ENCODE measurements around the gene CHST12. TPM values are rescaled to one million over a fixed set of nuclear protein-coding genes. Genes with fewer than 3 reads are reported as not detected.
"Not testable (repeated sequence)": the region's sequence is repeated elsewhere in the genome, so short reads cannot be mapped to it uniquely, and the experiment has no call there.

Gene CHST12
- total RNA-seq, 2 experiments from 2014 or later = 1.8 to 1.9 TPM

DNA sequence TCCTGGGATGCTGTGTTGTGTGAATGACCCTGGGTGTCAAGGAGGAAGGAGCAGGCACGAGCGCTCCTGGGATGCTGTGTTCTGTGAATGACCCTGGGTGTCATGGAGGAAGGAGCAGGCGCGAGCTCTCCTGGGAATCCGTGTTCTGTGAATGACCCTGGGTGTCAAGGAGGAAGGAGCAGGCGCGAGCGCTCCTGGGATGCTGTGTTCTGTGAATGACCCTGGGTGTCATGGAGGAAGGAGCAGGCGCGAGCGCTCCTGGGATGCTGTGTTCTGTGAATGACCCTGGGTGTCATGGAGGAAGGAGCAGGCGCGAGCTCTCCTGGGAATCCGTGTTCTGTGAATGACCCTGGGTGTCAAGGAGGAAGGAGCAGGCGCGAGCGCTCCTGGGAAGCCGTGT is 25.9 kb upstream of the CHST12 start:
- H3K9me3 Mint-ChIP-seq (ENCODE audit: low read depth); H3K27me3 Mint-ChIP-seq; intact Hi-C loops (cut with DNase I, micrococcal nuclease); POLR2A ChIA-PET; H3K4me3 Mint-ChIP-seq; DNase-seq; CTCF ChIA-PET; H3K4me1 Mint-ChIP-seq; H3K27ac Mint-ChIP-seq; ATAC-seq: not testable (repeated sequence)
- peaks cover 63% of the 10 kb centered on the region for H3K36me3 Mint-ChIP-seq (ENCODE audit: low read depth)

DNA sequence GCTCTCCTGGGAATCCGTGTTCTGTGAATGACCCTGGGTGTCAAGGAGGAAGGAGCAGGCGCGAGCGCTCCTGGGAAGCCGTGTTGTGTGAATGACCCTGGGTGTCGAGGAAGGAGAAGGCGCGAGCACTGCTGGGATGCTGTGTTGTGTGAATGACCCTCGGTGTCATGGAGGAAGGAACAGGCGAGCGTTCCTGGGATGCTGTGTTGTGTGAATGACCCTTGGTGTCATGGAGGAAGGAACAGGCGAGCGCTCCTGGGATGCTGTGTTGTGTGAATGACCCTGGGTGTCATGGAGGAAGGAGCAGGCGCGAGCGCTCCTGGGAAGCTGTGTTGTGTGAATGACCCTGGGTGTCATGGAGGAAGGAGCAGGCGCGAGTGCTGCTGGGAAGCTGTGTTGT is 25.3 kb upstream of the CHST12 start:
- ATAC-seq; H3K4me3 Mint-ChIP-seq; intact Hi-C loops (cut with DNase I, micrococcal nuclease); H3K4me1 Mint-ChIP-seq; H3K27me3 Mint-ChIP-seq; DNase-seq; CTCF ChIA-PET; H3K9me3 Mint-ChIP-seq (ENCODE audit: low read depth): not testable (repeated sequence)
- POLR2A ChIA-PET = interaction anchor here (1.4 kb wide), 1 partner anchor 8 kb away, joined by 4 read pairs; no protein-coding TSS in a partner anchor
- H3K27ac Mint-ChIP-seq = peak overlapping the region; percentile 25
- peaks cover 60% of the 10 kb centered on the region for H3K36me3 Mint-ChIP-seq (ENCODE audit: low read depth)

DNA sequence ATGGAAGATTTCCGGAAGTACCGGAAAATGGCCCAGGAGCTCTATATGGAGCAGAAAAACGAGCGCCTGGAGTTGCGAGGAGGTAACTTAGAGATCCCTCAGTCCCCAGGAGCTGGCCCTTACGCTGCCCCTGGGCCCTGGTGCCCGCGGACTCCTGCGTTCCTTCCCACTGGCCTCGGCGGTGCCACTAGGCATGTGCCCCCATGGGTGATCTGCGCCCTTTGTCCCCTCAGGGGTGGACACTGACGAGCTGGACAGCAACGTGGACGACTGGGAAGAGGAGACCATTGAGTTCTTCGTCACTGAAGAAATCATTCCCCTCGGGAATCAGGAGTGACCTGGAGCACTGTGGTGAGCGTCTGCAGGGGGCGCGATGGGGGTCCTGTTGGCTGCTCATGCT is 24.2 kb upstream of the CHST12 start:
- Mint-ChIP-seq H3K27me3 (no peaks in the 10 kb centered on the region), H3K27ac (no peak overlapping the region), H3K4me1 (peaks cover 3% of the 10 kb centered on the region), H3K9me3 (ENCODE audit: low read depth) (no peaks in the 10 kb centered on the region), H3K4me3 (no peak overlapping the region), H3K36me3 (ENCODE audit: low read depth) (peaks cover 58% of the 10 kb centered on the region)
- intact Hi-C loops (cut with DNase I, micrococcal nuclease) = no loop called here
- ATAC-seq (no peak), DNase-seq (no peak)
- ChIA-PET CTCF (interaction anchor here (0.7 kb wide), 1 partner anchor 23 kb away, joined by 3 read pairs; no protein-coding TSS in a partner anchor), POLR2A (interaction anchor here (1.4 kb wide), 1 partner anchor 9 kb away, joined by 4 read pairs; no protein-coding TSS in a partner anchor)

DNA sequence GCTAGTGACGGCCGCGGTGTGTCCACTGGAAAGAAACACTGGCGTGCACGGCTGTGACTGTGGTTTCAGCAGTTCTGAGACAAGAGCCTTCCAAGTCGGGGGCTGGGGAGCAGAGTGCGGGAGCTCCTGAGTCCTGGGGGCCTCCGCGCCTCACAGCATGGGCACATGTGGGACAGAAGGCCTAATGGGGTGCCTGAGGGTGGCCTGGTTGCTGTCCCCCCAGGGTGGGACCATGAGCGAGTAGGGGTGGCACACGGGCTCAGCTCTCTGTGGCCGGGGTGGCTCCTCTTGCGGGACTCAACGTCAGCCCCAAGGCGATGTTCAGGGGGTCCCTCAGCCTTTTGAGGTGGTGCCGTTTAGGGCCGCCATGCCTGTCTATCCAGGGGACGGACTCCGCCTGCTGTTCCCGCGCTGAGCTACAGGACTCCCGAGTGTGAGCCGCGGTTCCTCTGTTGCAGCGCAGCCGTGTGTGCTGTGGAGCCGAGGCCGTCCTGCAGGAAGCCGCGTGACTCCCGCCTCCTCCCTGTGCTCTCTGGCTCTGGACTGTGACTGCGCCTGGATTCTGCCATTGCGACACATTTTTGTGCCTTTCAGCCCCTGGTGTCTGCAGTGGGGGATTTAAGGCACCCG is 23.5 kb upstream of the CHST12 start:
- ChIA-PET CTCF (interaction anchor here (0.6 kb wide), 1 partner anchor 374 kb away, joined by 3 read pairs; no protein-coding TSS in a partner anchor), POLR2A (no interaction called here)
- ATAC-seq (no peak), DNase-seq (no peak)
- peaks cover 53% of the 10 kb centered on the region for H3K36me3 Mint-ChIP-seq (ENCODE audit: low read depth)
- intact Hi-C loops (cut with DNase I, micrococcal nuclease) = loop anchor here in 1 of 2 experiments (10.0 kb wide), 1 partner anchor 55 kb away; no protein-coding TSS in a partner anchor
- H3K27me3 Mint-ChIP-seq = no peaks in the 10 kb centered on the region
- no peak overlapping the region for H3K4me3 Mint-ChIP-seq
- H3K4me1 Mint-ChIP-seq = peaks cover 3% of the 10 kb centered on the region
- no peaks in the 10 kb centered on the region for H3K9me3 Mint-ChIP-seq (ENCODE audit: low read depth)
- no peak overlapping the region for H3K27ac Mint-ChIP-seq

DNA sequence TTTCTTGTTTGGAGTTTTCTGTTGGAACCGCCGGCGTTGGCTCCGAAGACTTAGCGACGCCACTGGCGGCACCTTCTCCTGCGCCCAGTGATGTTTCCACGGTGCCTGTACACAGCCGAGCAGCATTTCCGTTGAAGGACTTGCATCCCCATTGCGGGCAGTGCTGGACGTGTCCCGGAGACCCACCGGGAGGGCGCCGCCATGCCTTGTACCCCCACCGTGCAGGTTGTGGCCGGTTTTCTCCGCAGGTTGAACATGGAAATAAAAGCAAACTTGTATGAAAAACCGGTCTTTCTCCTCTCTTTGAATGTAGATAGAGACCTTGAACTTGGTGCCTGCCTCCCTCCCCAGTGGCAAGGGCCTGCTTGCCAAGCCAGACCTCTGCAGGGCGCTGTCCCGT is 22.9 kb upstream of the CHST12 start:
- intact Hi-C loops (cut with DNase I, micrococcal nuclease) = loop anchor here in 1 of 2 experiments (10.0 kb wide), 1 partner anchor 54 kb away; no protein-coding TSS in a partner anchor
- no peak overlapping the region for H3K27ac Mint-ChIP-seq
- POLR2A ChIA-PET = no interaction called here
- DNase-seq = no peak
- no peaks in the 10 kb centered on the region for H3K27me3 Mint-ChIP-seq
- H3K4me3 Mint-ChIP-seq = no peak overlapping the region
- peaks cover 3% of the 10 kb centered on the region for H3K4me1 Mint-ChIP-seq
- no peaks in the 10 kb centered on the region for H3K9me3 Mint-ChIP-seq (ENCODE audit: low read depth)
- ATAC-seq = no peak
- peaks cover 48% of the 10 kb centered on the region for H3K36me3 Mint-ChIP-seq (ENCODE audit: low read depth)
- CTCF ChIA-PET = no interaction called here

DNA sequence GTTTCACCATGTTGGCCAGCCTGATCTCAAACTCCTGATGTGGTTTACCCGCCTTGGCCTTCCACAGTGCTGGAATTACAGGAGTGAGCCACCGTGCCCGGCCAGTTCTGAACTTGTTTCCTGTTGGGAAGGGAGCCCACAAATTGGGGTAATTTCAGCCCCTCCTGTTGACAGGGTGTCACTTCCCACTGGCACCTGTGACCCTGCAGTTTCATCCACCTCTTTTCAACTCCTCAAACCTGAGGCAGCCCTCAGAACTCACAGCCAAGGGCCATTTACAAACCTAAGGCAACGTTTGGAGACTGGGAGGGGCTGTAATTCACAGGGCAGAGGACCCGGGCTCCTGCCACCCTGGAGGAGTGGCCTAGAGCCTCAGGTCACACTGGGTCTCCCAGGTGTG is 22.2 kb upstream of the CHST12 start:
- Mint-ChIP-seq H3K9me3 (ENCODE audit: low read depth) (no peaks in the 10 kb centered on the region), H3K4me1 (peaks cover 3% of the 10 kb centered on the region), H3K36me3 (ENCODE audit: low read depth) (peaks cover 41% of the 10 kb centered on the region), H3K27me3 (no peaks in the 10 kb centered on the region), H3K27ac (no peak overlapping the region), H3K4me3 (no peak overlapping the region)
- DNase-seq = no peak
- CTCF ChIA-PET = no interaction called here
- no peak for ATAC-seq
- intact Hi-C loops (cut with DNase I, micrococcal nuclease) = loop anchor here in 1 of 2 experiments (10.0 kb wide), 1 partner anchor 54 kb away; no protein-coding TSS in a partner anchor
- POLR2A ChIA-PET = no interaction called here

DNA sequence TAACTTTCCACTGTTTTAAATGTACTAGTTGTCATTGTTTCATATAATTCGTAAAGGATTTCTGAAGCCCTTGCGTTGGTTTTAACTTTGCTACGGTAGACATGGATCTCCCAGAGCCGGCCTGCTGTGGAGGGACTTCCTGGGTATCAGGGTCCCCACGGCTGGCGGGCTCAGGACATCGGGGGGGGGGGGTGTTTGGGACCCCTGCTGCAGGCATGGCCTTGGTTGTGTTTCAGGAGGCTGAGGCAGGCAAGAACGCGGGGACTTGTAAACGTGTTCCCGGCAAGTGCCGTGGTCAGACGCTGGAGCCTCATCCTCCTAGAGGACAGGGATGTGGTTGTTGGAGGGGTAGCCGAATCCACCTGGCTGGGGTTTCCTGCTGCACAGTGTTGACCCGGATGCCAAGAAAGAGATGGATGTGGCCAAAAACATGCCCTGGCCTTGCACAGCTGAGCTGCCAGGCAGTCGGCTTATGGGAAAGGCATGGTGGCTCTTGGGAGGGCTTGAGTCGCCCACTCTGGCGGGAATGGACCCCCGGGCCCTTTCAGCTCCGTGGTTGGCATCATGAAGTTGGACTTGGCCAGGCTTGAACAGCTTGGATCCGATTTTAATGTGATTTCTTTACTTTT is 21.4 kb upstream of the CHST12 start:
- Mint-ChIP-seq H3K36me3 (ENCODE audit: low read depth) (peaks cover 34% of the 10 kb centered on the region), H3K27ac (no peak overlapping the region), H3K4me1 (peaks cover 2% of the 10 kb centered on the region), H3K4me3 (no peak overlapping the region), H3K27me3 (no peaks in the 10 kb centered on the region), H3K9me3 (ENCODE audit: low read depth) (no peaks in the 10 kb centered on the region)
- ChIA-PET CTCF (no interaction called here), POLR2A (interaction anchor here (0.6 kb wide), 1 partner anchor 149 kb away, joined by 3 read pairs; the partner anchor contains the start of gene MAD1L1)
- intact Hi-C loops (cut with DNase I, micrococcal nuclease) = loop anchor here in 1 of 2 experiments (10.0 kb wide), 1 partner anchor 53 kb away; no protein-coding TSS in a partner anchor
- DNase-seq (no peak), ATAC-seq (no peak)

DNA sequence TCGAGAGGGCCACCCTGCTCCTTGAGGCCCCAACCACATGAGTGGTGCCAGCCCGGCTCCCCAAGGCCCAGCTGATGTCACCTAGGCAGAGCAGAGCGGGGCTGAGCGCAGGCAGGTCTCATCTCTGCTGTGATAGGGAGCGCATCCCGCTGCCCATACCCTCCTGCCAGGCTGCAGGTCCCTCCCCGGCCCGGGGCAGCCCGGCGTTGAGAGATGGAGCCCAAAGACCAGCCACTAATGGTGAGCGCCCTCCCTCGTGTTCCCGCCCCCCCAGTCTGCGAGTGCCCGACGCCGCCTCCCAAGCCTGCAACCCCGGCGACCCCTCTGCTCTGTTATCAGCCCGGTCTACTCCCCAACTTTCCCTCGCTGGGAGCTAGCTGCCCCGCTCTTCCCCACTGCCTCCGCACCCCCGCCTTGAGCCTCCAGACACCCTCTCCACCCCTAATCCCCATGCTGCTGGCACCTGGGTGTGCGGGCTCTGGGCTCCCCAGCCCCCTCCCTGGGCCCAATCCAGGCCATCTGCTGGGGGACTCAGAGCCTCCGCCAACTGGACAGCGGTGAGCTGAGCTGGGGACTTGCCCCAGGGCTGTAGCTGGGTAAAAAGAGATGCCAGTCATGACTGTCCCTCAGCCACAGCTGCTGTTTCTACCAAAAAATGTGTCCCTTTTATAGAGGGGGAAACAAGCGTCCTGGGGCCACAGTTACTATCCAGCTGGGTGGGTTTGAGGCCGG is 19.7 kb upstream of the CHST12 start:
- no peak overlapping the region for H3K27ac Mint-ChIP-seq
- intact Hi-C loops (cut with DNase I, micrococcal nuclease) = loop anchor here in 1 of 2 experiments (10.0 kb wide), 1 partner anchor 51 kb away; no protein-coding TSS in a partner anchor
- H3K9me3 Mint-ChIP-seq (ENCODE audit: low read depth) = no peaks in the 10 kb centered on the region
- H3K36me3 Mint-ChIP-seq (ENCODE audit: low read depth) = peaks cover 23% of the 10 kb centered on the region
- H3K4me1 Mint-ChIP-seq = no peaks in the 10 kb centered on the region
- CTCF ChIA-PET = interaction anchor here (0.7 to 1.2 kb wide), 3 partner anchors 48 to 93 kb away, joined by 3 read pairs; no protein-coding TSS in a partner anchor
- POLR2A ChIA-PET = interaction anchor here (1.2 to 1.4 kb wide), 2 partner anchors 9 to 13 kb away, joined by 3 to 4 read pairs; no protein-coding TSS in a partner anchor
- no peaks in the 10 kb centered on the region for H3K27me3 Mint-ChIP-seq
- H3K4me3 Mint-ChIP-seq = no peak overlapping the region
- no peak for DNase-seq
- no peak for ATAC-seq

DNA sequence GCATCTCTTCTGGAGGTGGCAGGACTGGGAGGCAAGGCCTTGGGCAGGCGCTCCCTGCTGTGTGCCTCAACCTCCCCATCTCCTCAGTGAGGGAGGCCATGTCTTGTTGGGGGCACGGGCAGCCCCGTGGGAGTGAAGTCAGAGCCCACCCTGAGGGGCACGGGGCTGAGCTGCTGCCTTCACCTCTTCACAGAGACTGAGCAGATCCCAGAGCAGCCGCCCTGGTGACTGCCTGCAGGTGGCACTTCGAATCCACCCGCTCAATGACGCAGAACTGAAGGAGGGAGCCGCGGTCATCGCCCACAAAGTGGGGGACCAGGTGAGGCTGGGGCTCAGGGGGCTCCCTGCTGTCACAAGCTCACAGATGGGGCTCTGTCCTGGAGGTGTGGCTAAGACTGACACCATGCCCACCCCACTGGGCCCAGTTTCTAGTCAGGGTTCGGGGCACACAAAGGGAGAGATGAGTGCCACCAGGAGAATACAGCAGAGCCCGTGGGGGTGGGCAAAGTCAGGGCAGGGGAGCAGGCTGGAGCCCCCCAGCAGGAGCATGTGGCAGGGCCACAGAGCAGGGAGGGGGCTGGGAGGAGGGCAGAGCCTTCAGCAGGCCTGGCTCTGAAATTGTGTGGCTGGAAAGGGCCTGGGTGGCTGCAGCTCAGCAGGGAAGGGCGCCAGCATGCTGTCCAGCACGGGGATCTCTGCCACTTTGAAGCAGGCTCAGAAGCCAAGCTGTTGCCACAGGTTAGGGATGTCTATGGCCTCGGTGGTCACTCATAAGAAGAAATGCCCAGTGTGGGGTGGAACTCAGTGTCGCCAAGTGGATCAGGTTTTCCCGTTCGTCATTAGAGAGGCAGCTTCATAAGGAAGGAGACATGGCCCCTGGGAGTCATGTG is 18.8 kb upstream of the CHST12 start:
- no peaks in the 10 kb centered on the region for H3K9me3 Mint-ChIP-seq (ENCODE audit: low read depth)
- ChIA-PET POLR2A (interaction anchor here (1.4 kb wide), 1 partner anchor 10 kb away, joined by 4 read pairs; no protein-coding TSS in a partner anchor), CTCF (interaction anchor here (0.7 to 1.2 kb wide), 3 partner anchors 84 to 92 kb away, joined by 3 to 6 read pairs (median 3); no protein-coding TSS in a partner anchor)
- H3K27me3 Mint-ChIP-seq = no peaks in the 10 kb centered on the region
- intact Hi-C loops (cut with DNase I, micrococcal nuclease) = loop anchor here in 1 of 2 experiments (10.0 kb wide), 1 partner anchor 50 kb away; no protein-coding TSS in a partner anchor
- no peaks in the 10 kb centered on the region for H3K4me1 Mint-ChIP-seq
- H3K27ac Mint-ChIP-seq = no peak overlapping the region
- DNase-seq (peak; percentile 30), ATAC-seq (no peak)
- peaks cover 15% of the 10 kb centered on the region for H3K36me3 Mint-ChIP-seq (ENCODE audit: low read depth)
- no peak overlapping the region for H3K4me3 Mint-ChIP-seq

DNA sequence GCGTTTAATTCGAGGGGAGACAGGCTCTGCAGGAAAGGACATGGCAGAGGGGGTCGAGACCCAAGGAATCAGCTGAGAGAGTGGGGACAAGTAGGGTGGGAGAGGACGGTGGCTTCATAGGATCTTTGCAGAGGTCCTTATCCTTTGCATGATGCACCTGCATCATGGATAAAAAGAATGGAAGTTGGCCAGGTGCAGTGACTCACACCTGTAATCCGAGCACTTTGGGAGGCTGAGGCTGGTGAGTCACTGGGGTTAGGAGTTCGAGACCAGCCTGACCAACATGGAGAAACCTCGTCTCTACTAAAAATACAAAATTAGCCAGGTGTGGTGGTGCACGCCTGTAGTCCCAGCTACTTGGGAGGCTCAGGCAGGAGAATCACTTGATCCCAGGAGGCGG is 17.3 kb upstream of the CHST12 start:
- H3K9me3 Mint-ChIP-seq (ENCODE audit: low read depth); POLR2A ChIA-PET; H3K4me3 Mint-ChIP-seq; H3K4me1 Mint-ChIP-seq; H3K27ac Mint-ChIP-seq; H3K27me3 Mint-ChIP-seq; ATAC-seq; H3K36me3 Mint-ChIP-seq (ENCODE audit: low read depth); DNase-seq: not testable (repeated sequence)
- CTCF ChIA-PET = interaction anchor here (1.1 kb wide), 1 partner anchor 83 kb away, joined by 6 read pairs; no protein-coding TSS in a partner anchor
- intact Hi-C loops (cut with DNase I, micrococcal nuclease) = loop anchor here in 1 of 2 experiments (10.0 kb wide), 1 partner anchor 49 kb away; no protein-coding TSS in a partner anchor
